H9 (cell line): ENCODE results near the gene MAN1A2. TPM values are rescaled to one million over a fixed set of nuclear protein-coding genes. Genes with fewer than 3 reads are reported as not detected.

Experiments used
- DNase-seq: peaks from one replicate; pipeline ENCODE4 v3.0.0-alpha.2; 2017
- H2AFZ ChIP-seq: one replicate; pipeline ENCODE4 v1.6.1; 2013; ENCODE audit warnings: mild to moderate bottlenecking, low read length, control low read depth, moderate library complexity
- H2AK5ac ChIP-seq: 2 replicates; pipeline ENCODE4 v1.6.1; 2013; ENCODE audit warnings: low read length, control low read depth, mixed read lengths; ENCODE audit not compliant: insufficient read length
- H2BK120ac ChIP-seq: one replicate; pipeline ENCODE4 v1.6.1; 2013; ENCODE audit warnings: low read depth, mild to moderate bottlenecking, low read length, control low read depth, inconsistent platforms; ENCODE audit not compliant: poor library complexity, severe bottlenecking
- H2BK12ac ChIP-seq: 2 replicates; pipeline ENCODE4 v1.6.1; 2013; ENCODE audit warnings: low read length, control low read depth, mixed read lengths, low read depth; ENCODE audit not compliant: insufficient read length
- H2BK15ac ChIP-seq: 2 replicates; pipeline ENCODE4 v1.6.1; 2013; ENCODE audit warnings: low read depth, low read length, control low read depth
- H2BK20ac ChIP-seq: one replicate; pipeline ENCODE4 v1.6.1; 2013; ENCODE audit warnings: low read depth, mild to moderate bottlenecking, low read length, control low read depth, inconsistent platforms; ENCODE audit not compliant: poor library complexity, severe bottlenecking
- H2BK5ac ChIP-seq: 2 replicates; pipeline ENCODE4 v1.6.1; 2013; ENCODE audit warnings: low read length, control low read depth, mixed read lengths; ENCODE audit not compliant: insufficient read length
- H3K14ac ChIP-seq: 2 replicates; pipeline ENCODE4 v1.6.1; 2013; ENCODE audit warnings: low read length, control low read depth; ENCODE audit not compliant: insufficient read depth
- H3K18ac ChIP-seq: 2 replicates; pipeline ENCODE4 v1.6.1; 2013; ENCODE audit warnings: low read depth, mild to moderate bottlenecking, mixed read lengths, low read length, control low read depth; ENCODE audit not compliant: insufficient read length
- H3K23ac ChIP-seq: 2 replicates; pipeline ENCODE4 v1.6.1; 2013; ENCODE audit warnings: low read length, control low read depth, mixed read lengths, low read depth; ENCODE audit not compliant: insufficient read length
- H3K23me2 ChIP-seq: 2 replicates; pipeline ENCODE4 v1.6.1; 2013; ENCODE audit warnings: low read depth, mild to moderate bottlenecking, mixed read lengths, low read length, control low read depth; ENCODE audit not compliant: insufficient read length, poor library complexity, severe bottlenecking
- H3K27ac ChIP-seq: 2 replicates; pipeline ENCODE4 v1.5.1; 2013; ENCODE audit warnings: low read length, control low read depth, mixed read lengths, low read depth; ENCODE audit not compliant: insufficient read length
- H3K27me3 ChIP-seq: 2 replicates; pipeline ENCODE4 v1.6.1; 2013; ENCODE audit warnings: low read length, control low read depth, inconsistent platforms; ENCODE audit not compliant: insufficient read depth
- H3K4ac ChIP-seq: 2 replicates; pipeline ENCODE4 v1.6.1; 2013; ENCODE audit warnings: low read depth, mild to moderate bottlenecking, control low read depth, inconsistent platforms, low read length, moderate library complexity
- H3K4me1 ChIP-seq: 2 replicates; pipeline ENCODE4 v1.6.1; 2013; ENCODE audit warnings: low read length, control low read depth, inconsistent platforms; ENCODE audit not compliant: insufficient read depth
- H3K4me2 ChIP-seq: 2 replicates; pipeline ENCODE4 v1.6.1; 2013; ENCODE audit warnings: low read length, control low read depth, mixed read lengths; ENCODE audit not compliant: insufficient read length, insufficient read depth
- H3K56ac ChIP-seq: 2 replicates; pipeline ENCODE4 v1.6.1; 2013; ENCODE audit warnings: low read depth, mild to moderate bottlenecking, mixed read lengths, low read length, control low read depth; ENCODE audit not compliant: insufficient read length
- H3K79me1 ChIP-seq: 2 replicates; pipeline ENCODE4 v1.6.1; 2013; ENCODE audit warnings: low read depth, mild to moderate bottlenecking, moderate library complexity, low read length, control low read depth, inconsistent platforms; ENCODE audit not compliant: insufficient read depth, poor library complexity, severe bottlenecking
- H3K79me2 ChIP-seq: 2 replicates; pipeline ENCODE4 v1.6.1; 2013; ENCODE audit warnings: low read length, control low read depth, inconsistent platforms; ENCODE audit not compliant: insufficient read depth
- H3K9ac ChIP-seq: 2 replicates; pipeline ENCODE4 v1.6.1; 2013; ENCODE audit warnings: low read length, control low read depth, mixed read lengths; ENCODE audit not compliant: insufficient read length; ENCODE audit errors: extremely low read depth
- H3K9me3 ChIP-seq: one replicate; pipeline ENCODE4 v1.6.1; 2013; ENCODE audit warnings: low read depth, low read length, inconsistent platforms; ENCODE audit not compliant: control insufficient read depth
- H3T11ph ChIP-seq: one replicate; pipeline ENCODE4 v1.6.1; 2013; ENCODE audit warnings: mild to moderate bottlenecking, low read length, control low read depth, inconsistent platforms
- H4K20me1 ChIP-seq: one replicate; pipeline ENCODE4 v1.6.1; 2013; ENCODE audit not compliant: control insufficient read depth, insufficient read length, insufficient read depth
- H4K5ac ChIP-seq: 2 replicates; pipeline ENCODE4 v1.6.1; 2013; ENCODE audit warnings: low read depth, mild to moderate bottlenecking, mixed read lengths, low read length, control low read depth; ENCODE audit not compliant: insufficient read length
- H4K8ac ChIP-seq: replicated peaks from 2 replicates; pipeline ENCODE4 v1.6.1; 2013; ENCODE audit warnings: low read length, control low read depth, mixed read lengths, low read depth; ENCODE audit not compliant: insufficient read length
- H4K91ac ChIP-seq: 2 replicates; pipeline ENCODE4 v1.6.1; 2013; ENCODE audit warnings: low read depth, mild to moderate bottlenecking, moderate library complexity, mixed read lengths, low read length, control low read depth; ENCODE audit not compliant: insufficient read length
- H3K27ac Mint-ChIP-seq, 3 experiments: 2 replicates in 2 of 3; 3 replicates in 1 of 3; pipeline ENCODE4 v1.8.0; 2020 to 2021; ENCODE audit warnings: mixed read lengths in 3 of 3, mild to moderate bottlenecking in 1 of 3, moderate library complexity in 1 of 3
- H3K27me3 Mint-ChIP-seq: 2 replicates; pipeline ENCODE4 v1.8.0; 2021; ENCODE audit warnings: low read depth, mild to moderate bottlenecking, moderate library complexity, mixed read lengths
- H3K36me3 Mint-ChIP-seq, 3 experiments: 2 replicates in 2 of 3; 3 replicates in 1 of 3; pipeline ENCODE4 v1.8.0; 2020 to 2021; ENCODE audit warnings: low read depth in 3 of 3, mixed read lengths in 3 of 3; ENCODE audit not compliant: insufficient read depth in 1 of 3
- H3K4me1 Mint-ChIP-seq, 2 experiments: 2 replicates each; pipeline ENCODE4 v1.8.0; 2020; ENCODE audit warnings: mixed read lengths in 2 of 2
- H3K4me3 Mint-ChIP-seq, 2 experiments: 2 replicates in 1 of 2; 3 replicates in 1 of 2; pipeline ENCODE4 v1.8.0; 2020 to 2021; ENCODE audit warnings: mild to moderate bottlenecking in 2 of 2, mixed read lengths in 2 of 2, moderate library complexity in 1 of 2
- H3K9me3 Mint-ChIP-seq, 2 experiments: 2 replicates in 1 of 2; 3 replicates in 1 of 2; pipeline ENCODE4 v1.8.0; 2020; ENCODE audit warnings: mild to moderate bottlenecking in 2 of 2, mixed read lengths in 2 of 2, moderate library complexity in 1 of 2
- CTCF ChIP-seq: fragments of 200-600 bp; sonication (generic); conservative IDR thresholded peaks from 3 replicates; pipeline ENCODE4 v1.8.0; 2021; ENCODE audit warnings: antibody characterized with exemption, mild to moderate bottlenecking
- WGBS: extraction: QIAGEN DNeasy Blood & Tissue Kit; methylation state at CpG from one replicate; pipeline ENCODE4 v1.1.7; 2013; ENCODE audit warnings: missing lambda C conversion rate, low lambda C conversion rate, mixed read lengths; ENCODE audit not compliant: insufficient read length; ENCODE audit errors: extremely low coverage; 5-methylcytosine and 5-hydroxymethylcytosine counted together
- total RNA-seq: library from RNA; stranded (reverse); gene quantifications from 2 replicates; pipeline ENCODE4 v1.2.1, GENCODE V29; 2021

MAN1A2 gene
- total RNA-seq, 1 experiment from 2014 or later, result 24.0 TPM

- Histone ChIP-seq H2BK20ac (no peak overlapping the region), H3K79me2 (no peaks in the 10 kb centered on the region), H3K27me3 (no peaks in the 10 kb centered on the region), H4K5ac (no peak overlapping the region), H3K4ac (no peak overlapping the region), H4K20me1 (no peaks in the 10 kb centered on the region), H3K14ac (no peak overlapping the region), H2BK12ac (no peak overlapping the region), H3T11ph (no peak overlapping the region), H2AFZ (no peak overlapping the region), H3K9me3 (no peaks in the 10 kb centered on the region), H3K4me2 (no peak overlapping the region), H3K79me1 (no peaks in the 10 kb centered on the region), H2BK5ac (no peak overlapping the region), H2BK120ac (no peak overlapping the region), H3K23ac (no peak overlapping the region), H3K23me2 (no peaks in the 10 kb centered on the region), H4K91ac (no peak overlapping the region), H3K18ac (no peak overlapping the region), H4K8ac (no peak overlapping the region), H2AK5ac (no peak overlapping the region), H2BK15ac (no peak overlapping the region), H3K4me1 (no peaks in the 10 kb centered on the region), H3K56ac (no peak overlapping the region), H3K27ac (no peak overlapping the region), H3K9ac (no peak overlapping the region)
- Mint-ChIP-seq H3K36me3 (no peaks in the 10 kb centered on the region), H3K4me3 (no peak overlapping the region), H3K4me1 (peaks cover 6% of the 10 kb centered on the region in 2 experiments), H3K27me3 (no peaks in the 10 kb centered on the region), H3K27ac (no peak overlapping the region), H3K9me3 (no peaks in the 10 kb centered on the region)
- no CpG with 5 or more reads among the region's 6 CpGs for WGBS
- DNase-seq, result peak; percentile 79
- TF ChIP-seq CTCF, result peak; percentile 78
Measured at GRCh38 chr1:117534995-117535467, 167.8 kb downstream of the MAN1A2 start.
